HUES48 (cell line): ENCODE data around the gene RUNX1.

ENCODE experiments used
- H3K27ac ChIP-seq: one replicate; pipeline ENCODE4 v1.7.0; 2013; ENCODE audit warnings: low read depth, low read length, inconsistent platforms
- H3K27me3 ChIP-seq: 2 replicates; pipeline ENCODE4 v1.6.1; 2013; ENCODE audit warnings: mild to moderate bottlenecking, low read length; ENCODE audit not compliant: control insufficient read depth, insufficient read depth
- H3K36me3 ChIP-seq: 2 replicates; pipeline ENCODE4 v1.6.1; 2013; ENCODE audit warnings: low read length; ENCODE audit not compliant: control insufficient read depth, insufficient read depth
- H3K4me1 ChIP-seq: 2 replicates; pipeline ENCODE4 v1.6.1; 2013; ENCODE audit warnings: mild to moderate bottlenecking, low read length; ENCODE audit not compliant: control insufficient read depth, insufficient read depth
- H3K4me3 ChIP-seq: 2 replicates; pipeline ENCODE4 v1.5.1; 2013; ENCODE audit warnings: mild to moderate bottlenecking, low read depth, low read length
- H3K9ac ChIP-seq: 2 replicates; pipeline ENCODE4 v1.6.1; 2013; ENCODE audit warnings: mild to moderate bottlenecking, low read depth, low read length, moderate library complexity
- H3K9me3 ChIP-seq: 2 replicates; pipeline ENCODE4 v1.6.1; 2013; ENCODE audit warnings: low read length; ENCODE audit not compliant: control insufficient read depth, insufficient read depth

The RUNX1 gene

GRCh38 chr21:35048706-35049617 lies at the start of gene RUNX1:
TSS of gene RUNX1 (minus strand) at chr21:35049302.
- no peak within 1 kb of the TSS for H3K9ac ChIP-seq
- H3K27ac ChIP-seq = no peak within 1 kb of the TSS
- no peaks in the 10 kb centered on the region for H3K27me3 ChIP-seq
- H3K4me3 ChIP-seq = no peak within 1 kb of the TSS
- peaks cover 14% of the 10 kb centered on the region for H3K4me1 ChIP-seq
- H3K36me3 ChIP-seq = no peaks in the 10 kb centered on the region
- 0 out of 2 replicates have a peak, but pooled peaks cover 2% of the 10 kb centered on the region for H3K9me3 ChIP-seq

- Histone ChIP-seq H3K27me3 (no peaks in the 10 kb centered on the region), H3K36me3 (no peaks in the 10 kb centered on the region), H3K4me1 (no peaks in the 10 kb centered on the region), H3K4me3 (no peak overlapping the region), H3K9ac (no peak overlapping the region), H3K9me3 (no peaks in the 10 kb centered on the region), H3K27ac (no peak overlapping the region)
Measured at GRCh38 chr21:35097525-35097924, 48.4 kb upstream of the RUNX1 start.

GRCh38 chr21:35096959-35097358 lies 47.9 kb upstream of the RUNX1 start:
- Histone ChIP-seq H3K27ac (no peak overlapping the region), H3K9ac (no peak overlapping the region), H3K4me1 (no peaks in the 10 kb centered on the region), H3K36me3 (no peaks in the 10 kb centered on the region), H3K4me3 (no peak overlapping the region), H3K27me3 (no peaks in the 10 kb centered on the region), H3K9me3 (no peaks in the 10 kb centered on the region)

GRCh38 chr21:35095859-35096291 lies 46.8 kb upstream of the RUNX1 start:
- Histone ChIP-seq H3K9ac (no peak overlapping the region), H3K27me3 (no peaks in the 10 kb centered on the region), H3K4me1 (no peaks in the 10 kb centered on the region), H3K36me3 (no peaks in the 10 kb centered on the region), H3K9me3 (no peaks in the 10 kb centered on the region), H3K4me3 (no peak overlapping the region), H3K27ac (no peak overlapping the region)

- Histone ChIP-seq H3K9me3 (no peaks in the 10 kb centered on the region), H3K27ac (no peak overlapping the region), H3K27me3 (no peaks in the 10 kb centered on the region), H3K4me1 (no peaks in the 10 kb centered on the region), H3K36me3 (no peaks in the 10 kb centered on the region), H3K9ac (no peak overlapping the region), H3K4me3 (no peak overlapping the region)
Measured at GRCh38 chr21:35093514-35093913, 44.4 kb upstream of the RUNX1 start.

- Histone ChIP-seq H3K27me3 (no peaks in the 10 kb centered on the region), H3K4me1 (no peaks in the 10 kb centered on the region), H3K27ac (no peak overlapping the region), H3K4me3 (no peak overlapping the region), H3K36me3 (no peaks in the 10 kb centered on the region), H3K9me3 (no peaks in the 10 kb centered on the region), H3K9ac (no peak overlapping the region)
Measured at GRCh38 chr21:35091496-35091895, 42.4 kb upstream of the RUNX1 start.

- no peak overlapping the region for H3K4me3 ChIP-seq
- H3K9ac ChIP-seq = no peak overlapping the region
- no peaks in the 10 kb centered on the region for H3K27me3 ChIP-seq
- no peaks in the 10 kb centered on the region for H3K36me3 ChIP-seq
- H3K27ac ChIP-seq = no peak overlapping the region
- H3K9me3 ChIP-seq = no peaks in the 10 kb centered on the region
- no peaks in the 10 kb centered on the region for H3K4me1 ChIP-seq
Measured at GRCh38 chr21:35090403-35090802, 41.3 kb upstream of the RUNX1 start.

- Histone ChIP-seq H3K27ac (no peak overlapping the region), H3K9ac (no peak overlapping the region), H3K9me3 (no peaks in the 10 kb centered on the region), H3K27me3 (no peaks in the 10 kb centered on the region), H3K4me3 (no peak overlapping the region), H3K4me1 (no peaks in the 10 kb centered on the region), H3K36me3 (no peaks in the 10 kb centered on the region)
Measured at GRCh38 chr21:35088319-35088771, 39.2 kb upstream of the RUNX1 start.

GRCh38 chr21:35086357-35086756 lies 37.3 kb upstream of the RUNX1 start:
- Histone ChIP-seq H3K36me3 (no peaks in the 10 kb centered on the region), H3K4me3 (no peak overlapping the region), H3K9ac (no peak overlapping the region), H3K9me3 (no peaks in the 10 kb centered on the region), H3K27me3 (no peaks in the 10 kb centered on the region), H3K27ac (no peak overlapping the region), H3K4me1 (no peaks in the 10 kb centered on the region)

GRCh38 chr21:35084869-35085268 lies 35.8 kb upstream of the RUNX1 start:
- no peaks in the 10 kb centered on the region for H3K4me1 ChIP-seq
- H3K9me3 ChIP-seq = no peaks in the 10 kb centered on the region
- no peak overlapping the region for H3K27ac ChIP-seq
- H3K4me3 ChIP-seq = no peak overlapping the region
- H3K36me3 ChIP-seq = no peaks in the 10 kb centered on the region
- no peak overlapping the region for H3K9ac ChIP-seq
- no peaks in the 10 kb centered on the region for H3K27me3 ChIP-seq

- H3K4me1 ChIP-seq = no peaks in the 10 kb centered on the region
- no peak overlapping the region for H3K9ac ChIP-seq
- no peaks in the 10 kb centered on the region for H3K36me3 ChIP-seq
- H3K27me3 ChIP-seq = no peaks in the 10 kb centered on the region
- no peak overlapping the region for H3K4me3 ChIP-seq
- H3K27ac ChIP-seq = no peak overlapping the region
- H3K9me3 ChIP-seq = no peaks in the 10 kb centered on the region
Measured at GRCh38 chr21:35083246-35083645, 34.1 kb upstream of the RUNX1 start.
